GM12878 (cell line): Measurements from ENCODE around the gene CEP68. TPM values are rescaled to one million over a fixed set of nuclear protein-coding genes. Genes with fewer than 3 reads are reported as not detected.

Experiments
- ATAC-seq: fragments of 200-7000 bp; cut with Tn5 transposase; 3 replicates; pipeline ENCODE4 v1.9.1; 2020; ENCODE audit warnings: mild to moderate bottlenecking, moderate library complexity
- BruUV-seq: library from RNA; stranded (reverse); fragments of 400-500 nt; replicated peaks from 2 replicates; lab custom pipeline; 2021; lab: Mats Ljungman, UMichigan
- CTCF ChIA-PET: fragments of 300-600 bp; sonication (Branson Sonifier 250); formaldehyde crosslinking; extraction: SDS; loops from one replicate; lab custom pipeline; 2021; ENCODE audit warnings: inconsistent platforms; lab: Yijun Ruan, JAX
- POLR2A ChIA-PET: fragments of 350-600 bp; formaldehyde crosslinking; extraction: SDS; loops from one replicate; lab custom pipeline; 2021; ENCODE audit warnings: inconsistent platforms; lab: Charles Lee
- RAD21 ChIA-PET: fragments of 300-600 bp; sonication (Branson Sonifier 250); formaldehyde crosslinking; loops from one replicate; lab custom pipeline; 2023; ENCODE audit warnings: antibody characterized with exemption; ENCODE audit not compliant: unreplicated experiment; lab: Charles Lee
- SMC1A ChIA-PET: fragments of 300-600 bp; sonication (Branson Sonifier 250); formaldehyde crosslinking; loops from one replicate; lab custom pipeline; 2023; ENCODE audit not compliant: unreplicated experiment, uncharacterized antibody; lab: Charles Lee
- DNase-seq: peaks from one replicate; pipeline ENCODE4 v3.0.0-alpha.2; 2011; ENCODE audit warnings: low read depth, low spot score
- FAIRE-seq: peaks from 3 replicates; lab custom pipeline; 2011; peaks lifted over from hg19 to GRCh38; lab: Jason Lieb, UNC
- H2AFZ ChIP-seq: 2 replicates; pipeline ENCODE4 v1.6.0; 2011; ENCODE audit warnings: low read depth, low read length, control low read depth; ENCODE audit not compliant: control insufficient read depth
- H3K27ac ChIP-seq: 2 replicates; pipeline ENCODE4 v1.5.1; 2011; ENCODE audit warnings: control low read depth; ENCODE audit not compliant: control insufficient read depth, insufficient read depth
- H3K27me3 ChIP-seq, 2 experiments: replicated peaks in 1 of 2; 2 replicates each; pipeline versions ENCODE4 v1.6.0 to v1.6.1; 2011; ENCODE audit warnings: low read length in 1 of 2; ENCODE audit not compliant: control insufficient read depth in 2 of 2, insufficient read depth in 2 of 2
- H3K36me3 ChIP-seq, 2 experiments: 2 replicates each; pipeline ENCODE4 v1.5.1; 2011; ENCODE audit warnings: low read length in 1 of 2; ENCODE audit not compliant: control insufficient read depth in 2 of 2, insufficient read depth in 2 of 2
- H3K4me1 ChIP-seq: 2 replicates; pipeline ENCODE4 v1.6.1; 2011; ENCODE audit warnings: mild to moderate bottlenecking, low read length, moderate library complexity, mixed read lengths; ENCODE audit not compliant: control insufficient read depth, insufficient read depth
- H3K4me2 ChIP-seq: 2 replicates; pipeline ENCODE4 v1.6.0; 2011; ENCODE audit warnings: control low read depth; ENCODE audit not compliant: control insufficient read depth, insufficient read depth
- H3K4me3 ChIP-seq: fragments of 200-600 bp; sonication (generic); 2 replicates; pipeline ENCODE4 v1.5.1; 2016
- H3K79me2 ChIP-seq: 2 replicates; pipeline ENCODE4 v1.6.0; 2011; ENCODE audit warnings: low read length; ENCODE audit not compliant: control insufficient read depth, insufficient read depth
- H3K9ac ChIP-seq: 2 replicates; pipeline ENCODE4 v1.8.0; 2011; ENCODE audit warnings: low read length, control low read depth, mixed read lengths; ENCODE audit not compliant: control insufficient read depth, insufficient read depth
- H3K9me3 ChIP-seq: replicated peaks from 3 replicates; pipeline ENCODE4 v1.5.1; 2011; ENCODE audit warnings: mild to moderate bottlenecking, low read length; ENCODE audit not compliant: control insufficient read depth, insufficient read depth
- H4K20me1 ChIP-seq: 2 replicates; pipeline ENCODE4 v1.6.0; 2011; ENCODE audit not compliant: control insufficient read depth, insufficient read depth
- CHD1 ChIP-seq: IDR thresholded peaks from 2 replicates; pipeline ENCODE4 v1.6.1; 2012; ENCODE audit warnings: low read depth, low read length, improper control_type of control experiment
- ETV6 ChIP-seq, 2 experiments: fragments of 450-650 bp in 1 of 2; IDR thresholded peaks in 1 of 2; conservative IDR thresholded peaks in 1 of 2; 2 replicates each; pipeline ENCODE4 v1.6.1; 2014; ENCODE audit warnings: antibody characterized with exemption in 1 of 2, borderline replicate concordance in 1 of 2, low read depth in 1 of 2, mild to moderate bottlenecking in 1 of 2, moderate library complexity in 1 of 2
- EZH2 ChIP-seq: IDR thresholded peaks from 2 replicates; pipeline ENCODE4 v1.6.1; 2012; ENCODE audit warnings: low read depth, mild to moderate bottlenecking, control low read depth, inconsistent platforms, low read length, borderline replicate concordance; ENCODE audit not compliant: control insufficient read depth
- HDAC2 ChIP-seq: fragments of 200-600 bp; sonication (generic); IDR thresholded peaks from 2 replicates; pipeline ENCODE4 v1.6.1; 2017
- MTA2 ChIP-seq: fragments of 450-650 bp; IDR thresholded peaks from 2 replicates; pipeline ENCODE4 v1.6.1; 2016; ENCODE audit warnings: low read depth, mild to moderate bottlenecking, moderate library complexity
- MXI1 ChIP-seq: fragments of 150-350 bp; IDR thresholded peaks from 2 replicates; pipeline ENCODE4 v1.6.1; 2011; ENCODE audit warnings: low read depth, mild to moderate bottlenecking, inconsistent platforms, low read length, improper control_type of control experiment
- NFIC ChIP-seq: IDR thresholded peaks from 2 replicates; pipeline ENCODE4 v1.6.1; 2012; ENCODE audit warnings: low read depth, mild to moderate bottlenecking, inconsistent platforms, low read length, moderate library complexity
- NRF1 ChIP-seq: conservative IDR thresholded peaks from 2 replicates; pipeline ENCODE4 v1.6.1; 2011; ENCODE audit warnings: mild to moderate bottlenecking, low read depth, low read length, improper control_type of control experiment
- PML ChIP-seq: IDR thresholded peaks from 2 replicates; pipeline ENCODE4 v1.6.1; 2012; ENCODE audit warnings: low read length, inconsistent platforms
- WGBS: methylation state at CpG from one replicate; pipeline ENCODE4 v1.1.6; 2016; ENCODE audit warnings: low lambda C conversion rate; ENCODE audit not compliant: insufficient replicate concordance, insufficient coverage; ENCODE audit errors: missing lambda C conversion rate; 5-methylcytosine and 5-hydroxymethylcytosine counted together
- in situ Hi-C: fragments of 300-500 bp; cut with MboI; formaldehyde crosslinking; loops from 9 replicates; pipeline ENCODE4 v1.14.3; 2018; ENCODE audit warnings: mixed read lengths
- intact Hi-C: fragments of 100-400 bp; cut with micrococcal nuclease; formaldehyde crosslinking; loops from one replicate; pipeline ENCODE4 v1.14.2; 2022; ENCODE audit not compliant: unreplicated experiment
- polyA plus RNA-seq, 11 experiments: library from polyadenylated mRNA; depleted of rRNA in 4 of 11; unstranded in 6 of 11; stranded (reverse) in 5 of 11; fragments of >200 nt; fragmentation: Nextera tagmentation in 4 of 11; fragmentation: Illumina TruSeq in 1 of 11; extraction: Ambion mirVana in 4 of 11; extraction: Trizol in 1 of 11; gene quantifications; 1 replicate in 1 of 11; 2 replicates in 10 of 11; pipeline versions ENCODE4 v1.2.1 to v1.2.3, GENCODE V29; 2011 to 2016; ENCODE audit warnings: inconsistent platforms in 2 of 11, missing spikeins in 2 of 11, low read depth in 1 of 11
- total RNA-seq, 4 experiments: library from RNA; depleted of rRNA in 3 of 4; stranded (reverse); fragments of >200 nt in 3 of 4; fragmentation: Illumina TruSeq in 1 of 4; extraction: Trizol in 1 of 4; gene quantifications; 2 replicates each; pipeline versions ENCODE4 v1.2.1 to v1.2.3, GENCODE V29; 2013 to 2021
- TF ChIP-seq, protein P1 (sequence below): fragments of 450-650 bp; IDR thresholded peaks from 2 replicates; pipeline ENCODE4 v1.6.1; 2017; ENCODE audit warnings: mild to moderate bottlenecking, moderate library complexity
- TF ChIP-seq, protein P2 (sequence below): fragments of 450-650 bp; IDR thresholded peaks from 2 replicates; pipeline ENCODE4 v1.6.1; 2014; ENCODE audit warnings: mild to moderate bottlenecking

Gene CEP68
- total and polyA plus RNA-seq, 10 of the 15 experiments (the other 5 are each of a cell fraction or from before 2014, with no cell fraction given): 1.1 to 11.1 (median 7.4) TPM

DNA sequence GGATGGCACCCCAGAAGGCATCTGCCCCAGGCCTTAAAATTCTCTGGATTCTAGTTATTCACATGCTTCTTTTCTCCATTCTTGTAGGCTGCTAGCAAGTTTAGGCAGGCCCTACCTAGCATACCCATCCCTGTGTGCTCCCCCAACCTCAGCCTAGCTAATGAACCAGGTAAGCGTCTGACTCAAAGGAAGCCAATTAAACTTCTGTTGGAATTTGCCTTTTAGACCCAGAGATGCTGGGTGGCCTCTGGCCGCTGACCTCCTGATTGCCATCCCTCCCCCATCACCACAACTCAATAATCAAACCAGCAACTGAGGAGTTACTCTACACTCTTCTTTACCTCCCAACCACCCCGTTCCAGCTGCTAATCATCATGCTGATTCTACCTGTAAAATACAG is 19.0 kb upstream of the CEP68 start:
- no peak overlapping the region for H2AFZ ChIP-seq
- WGBS: 77% methylated on average over 3 of the region's 3 CpGs
- SMC1A ChIA-PET: interaction anchor here (11.8 kb wide), 1 partner anchor 118 kb away, joined by 178 read pairs; no protein-coding TSS in a partner anchor
- in situ Hi-C loops: loop anchor here (5.0 to 10.0 kb wide), 3 partner anchors 120 to 705 kb away; no protein-coding TSS in a partner anchor
- H3K9me3 ChIP-seq: no peaks in the 10 kb centered on the region
- H3K9ac ChIP-seq: no peak overlapping the region
- TF ChIP-seq MXI1 (no peak), CHD1 (no peak), NFIC (no peak), ETV6 (conservative IDR thresholded peaks at IDR 0.05 in 1 of 2, IDR thresholded peaks at IDR 0.05 in 1 of 2; ENCODE audit: borderline replicate concordance in 1 of 2, low read depth in 1 of 2) (no peak)
- TF ChIP-seq, all 136 proteins: peak for 0
- Histone ChIP-seq H4K20me1 (no peaks in the 10 kb centered on the region), H3K4me2 (no peak overlapping the region), H3K4me3 (no peak overlapping the region), H3K4me1 (peaks cover 7% of the 10 kb centered on the region), H3K27me3 (no peaks in the 10 kb centered on the region), H3K79me2 (peaks cover 3% of the 10 kb centered on the region; the same call in 1 of the 2 replicates), H3K27ac (no peak overlapping the region), H3K36me3 (no peaks in the 10 kb centered on the region)
- no TSS peak for BruUV-seq
- intact Hi-C loops: no loop called here
- ATAC-seq (no peak), FAIRE-seq (no peak), DNase-seq (no peak)
- POLR2A ChIA-PET: interaction anchor here (0.5 kb wide), 1 partner anchor 123 kb away, joined by 6 read pairs; no protein-coding TSS in a partner anchor
- CTCF ChIA-PET: interaction anchor here (0.6 to 0.9 kb wide), 4 partner anchors 115 to 514 kb away, joined by 3 to 4 read pairs (median 4); no protein-coding TSS in a partner anchor
- RAD21 ChIA-PET: interaction anchor here (0.6 to 1.4 kb wide), 2 partner anchors 44 to 123 kb away, joined by 3 to 4 read pairs; no protein-coding TSS in a partner anchor

GRCh38 chr2:65039640-65040039 is 16.6 kb upstream of the CEP68 start:
- whole genome bisulfite sequencing: 53% methylated on average over 2 of the region's 3 CpGs
- H2AFZ ChIP-seq: no peak overlapping the region
- POLR2A ChIA-PET: no interaction called here
- H3K4me2 ChIP-seq: no peak overlapping the region
- CTCF ChIA-PET: interaction anchor here (0.9 to 2.9 kb wide), 13 partner anchors 9 to 453 kb away, joined by 3 to 19 read pairs (median 4); no protein-coding TSS in a partner anchor
- no peak overlapping the region for H3K4me3 ChIP-seq
- no peak overlapping the region for H3K27ac ChIP-seq
- no peaks in the 10 kb centered on the region for H3K79me2 ChIP-seq
- DNase-seq: no peak
- no peak for ATAC-seq
- no peak for FAIRE-seq
- H3K9me3 ChIP-seq: peaks cover 15% of the 10 kb centered on the region
- H4K20me1 ChIP-seq: no peaks in the 10 kb centered on the region
- BruUV-seq: no TSS peak
- no peak overlapping the region for H3K9ac ChIP-seq
- in situ Hi-C loops (loop anchor here (5.0 to 10.0 kb wide), 3 partner anchors 122 to 707 kb away; no protein-coding TSS in a partner anchor), intact Hi-C loops (loop anchor here (1.0 to 5.0 kb wide), 5 partner anchors 61 to 712 kb away; no protein-coding TSS in a partner anchor)
- H3K4me1 ChIP-seq: peaks cover 2% of the 10 kb centered on the region; the same call in 1 of the 2 replicates
- SMC1A ChIA-PET: interaction anchor here (0.8 to 11.8 kb wide), 5 partner anchors 9 to 712 kb away, joined by 3 to 178 read pairs (median 4); no protein-coding TSS in a partner anchor
- no peaks in the 10 kb centered on the region for H3K36me3 ChIP-seq
- RAD21 ChIA-PET: interaction anchor here (2.0 kb wide), 1 partner anchor 122 kb away, joined by 11 read pairs; no protein-coding TSS in a partner anchor
- H3K27me3 ChIP-seq: no peaks in the 10 kb centered on the region
- TF ChIP-seq PML: no peak
- no peak for TF ChIP-seq EZH2
- TF ChIP-seq, protein P1, sequence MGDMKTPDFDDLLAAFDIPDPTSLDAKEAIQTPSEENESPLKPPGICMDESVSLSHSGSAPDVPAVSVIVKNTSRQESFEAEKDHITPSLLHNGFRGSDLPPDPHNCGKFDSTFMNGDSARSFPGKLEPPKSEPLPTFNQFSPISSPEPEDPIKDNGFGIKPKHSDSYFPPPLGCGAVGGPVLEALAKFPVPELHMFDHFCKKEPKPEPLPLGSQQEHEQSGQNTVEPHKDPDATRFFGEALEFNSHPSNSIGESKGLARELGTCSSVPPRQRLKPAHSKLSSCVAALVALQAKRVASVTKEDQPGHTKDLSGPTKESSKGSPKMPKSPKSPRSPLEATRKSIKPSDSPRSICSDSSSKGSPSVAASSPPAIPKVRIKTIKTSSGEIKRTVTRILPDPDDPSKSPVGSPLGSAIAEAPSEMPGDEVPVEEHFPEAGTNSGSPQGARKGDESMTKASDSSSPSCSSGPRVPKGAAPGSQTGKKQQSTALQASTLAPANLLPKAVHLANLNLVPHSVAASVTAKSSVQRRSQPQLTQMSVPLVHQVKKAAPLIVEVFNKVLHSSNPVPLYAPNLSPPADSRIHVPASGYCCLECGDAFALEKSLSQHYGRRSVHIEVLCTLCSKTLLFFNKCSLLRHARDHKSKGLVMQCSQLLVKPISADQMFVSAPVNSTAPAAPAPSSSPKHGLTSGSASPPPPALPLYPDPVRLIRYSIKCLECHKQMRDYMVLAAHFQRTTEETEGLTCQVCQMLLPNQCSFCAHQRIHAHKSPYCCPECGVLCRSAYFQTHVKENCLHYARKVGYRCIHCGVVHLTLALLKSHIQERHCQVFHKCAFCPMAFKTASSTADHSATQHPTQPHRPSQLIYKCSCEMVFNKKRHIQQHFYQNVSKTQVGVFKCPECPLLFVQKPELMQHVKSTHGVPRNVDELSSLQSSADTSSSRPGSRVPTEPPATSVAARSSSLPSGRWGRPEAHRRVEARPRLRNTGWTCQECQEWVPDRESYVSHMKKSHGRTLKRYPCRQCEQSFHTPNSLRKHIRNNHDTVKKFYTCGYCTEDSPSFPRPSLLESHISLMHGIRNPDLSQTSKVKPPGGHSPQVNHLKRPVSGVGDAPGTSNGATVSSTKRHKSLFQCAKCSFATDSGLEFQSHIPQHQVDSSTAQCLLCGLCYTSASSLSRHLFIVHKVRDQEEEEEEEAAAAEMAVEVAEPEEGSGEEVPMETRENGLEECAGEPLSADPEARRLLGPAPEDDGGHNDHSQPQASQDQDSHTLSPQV: no peak
- no peak for TF ChIP-seq HDAC2
- TF ChIP-seq, protein P2, sequence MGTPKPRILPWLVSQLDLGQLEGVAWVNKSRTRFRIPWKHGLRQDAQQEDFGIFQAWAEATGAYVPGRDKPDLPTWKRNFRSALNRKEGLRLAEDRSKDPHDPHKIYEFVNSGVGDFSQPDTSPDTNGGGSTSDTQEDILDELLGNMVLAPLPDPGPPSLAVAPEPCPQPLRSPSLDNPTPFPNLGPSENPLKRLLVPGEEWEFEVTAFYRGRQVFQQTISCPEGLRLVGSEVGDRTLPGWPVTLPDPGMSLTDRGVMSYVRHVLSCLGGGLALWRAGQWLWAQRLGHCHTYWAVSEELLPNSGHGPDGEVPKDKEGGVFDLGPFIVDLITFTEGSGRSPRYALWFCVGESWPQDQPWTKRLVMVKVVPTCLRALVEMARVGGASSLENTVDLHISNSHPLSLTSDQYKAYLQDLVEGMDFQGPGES: no peak
- no peak for TF ChIP-seq NRF1
- TF ChIP-seq MTA2: no peak
